Measurements from ENCODE around the gene GSTM4.

DNA sequence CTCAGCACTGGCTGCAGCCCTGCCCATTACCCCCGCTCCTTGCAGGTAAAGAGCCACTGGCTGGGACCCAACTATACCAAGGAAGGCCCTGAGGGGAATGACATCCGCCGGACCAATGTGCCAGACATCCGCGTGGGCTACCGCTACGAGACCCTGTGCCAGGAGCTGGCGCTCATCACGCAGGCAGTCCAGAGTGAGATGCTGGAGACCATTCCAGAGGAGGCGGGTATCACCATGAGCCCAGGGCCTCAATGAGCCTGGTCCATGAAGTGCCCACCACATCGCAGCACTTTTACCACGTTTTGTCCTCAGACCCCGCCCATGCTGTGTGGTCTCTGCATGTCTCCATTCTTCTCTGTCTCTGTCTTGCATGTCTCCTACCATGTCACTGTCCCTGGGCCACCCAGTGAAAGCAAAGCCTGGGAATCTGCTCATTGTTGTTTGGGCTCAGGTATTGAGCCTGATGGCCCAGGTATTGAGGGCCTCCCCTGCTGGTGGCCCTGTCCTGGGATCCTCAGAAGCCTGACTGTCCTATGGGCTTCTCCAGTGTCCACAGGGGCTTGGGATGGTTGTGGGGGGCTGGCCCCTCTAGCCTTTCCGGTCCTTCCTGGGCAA lies 24.9 kb upstream of the GSTM4 start:
- TF ChIP-seq, protein P1, sequence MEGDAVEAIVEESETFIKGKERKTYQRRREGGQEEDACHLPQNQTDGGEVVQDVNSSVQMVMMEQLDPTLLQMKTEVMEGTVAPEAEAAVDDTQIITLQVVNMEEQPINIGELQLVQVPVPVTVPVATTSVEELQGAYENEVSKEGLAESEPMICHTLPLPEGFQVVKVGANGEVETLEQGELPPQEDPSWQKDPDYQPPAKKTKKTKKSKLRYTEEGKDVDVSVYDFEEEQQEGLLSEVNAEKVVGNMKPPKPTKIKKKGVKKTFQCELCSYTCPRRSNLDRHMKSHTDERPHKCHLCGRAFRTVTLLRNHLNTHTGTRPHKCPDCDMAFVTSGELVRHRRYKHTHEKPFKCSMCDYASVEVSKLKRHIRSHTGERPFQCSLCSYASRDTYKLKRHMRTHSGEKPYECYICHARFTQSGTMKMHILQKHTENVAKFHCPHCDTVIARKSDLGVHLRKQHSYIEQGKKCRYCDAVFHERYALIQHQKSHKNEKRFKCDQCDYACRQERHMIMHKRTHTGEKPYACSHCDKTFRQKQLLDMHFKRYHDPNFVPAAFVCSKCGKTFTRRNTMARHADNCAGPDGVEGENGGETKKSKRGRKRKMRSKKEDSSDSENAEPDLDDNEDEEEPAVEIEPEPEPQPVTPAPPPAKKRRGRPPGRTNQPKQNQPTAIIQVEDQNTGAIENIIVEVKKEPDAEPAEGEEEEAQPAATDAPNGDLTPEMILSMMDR (conservative IDR thresholded peaks at IDR 0.05; ENCODE audit: low read depth in 2 of 2), result no peak
- TF ChIP-seq EZH2 (IDR thresholded peaks at IDR 0.05; ENCODE audit: low read depth, unreplicated experiment), result no peak
